WTC11 (cell line): ENCODE measurements around the gene RAET1E. TPM values are rescaled to one million over a fixed set of nuclear protein-coding genes. Genes with fewer than 3 reads are reported as not detected.

Experiments used
- ATAC-seq: fragments of 200-7000 bp; cut with Tn5 transposase; 2 replicates; pipeline ENCODE4 v1.10.0; 2021; ENCODE audit warnings: mild to moderate bottlenecking, moderate library complexity
- CTCF ChIA-PET: fragments of 300-600 bp; sonication (Branson Sonifier 250); formaldehyde crosslinking; loops from one replicate; lab custom pipeline; 2021; ENCODE audit warnings: antibody characterized with exemption; lab: Charles Lee
- POLR2A ChIA-PET: fragments of 350-600 bp; sonication (Branson Sonifier 250); formaldehyde crosslinking; loops from one replicate; lab custom pipeline; 2021; ENCODE audit warnings: antibody characterized with exemption; lab: Charles Lee
- DNase-seq: peaks from one replicate; pipeline ENCODE4 v3.0.0; 2021; ENCODE audit warnings: low spot score
- H3K27ac Mint-ChIP-seq: 2 replicates; pipeline ENCODE4 v1.8.0; 2021; ENCODE audit warnings: mixed read lengths
- H3K27me3 Mint-ChIP-seq: 2 replicates; pipeline ENCODE4 v1.8.0; 2021; ENCODE audit warnings: low read depth, mild to moderate bottlenecking, moderate library complexity, mixed read lengths
- H3K36me3 Mint-ChIP-seq: 2 replicates; pipeline ENCODE4 v1.8.0; 2021; ENCODE audit warnings: mixed read lengths
- H3K4me1 Mint-ChIP-seq: 2 replicates; pipeline ENCODE4 v1.8.0; 2022; ENCODE audit warnings: mixed read lengths
- H3K4me3 Mint-ChIP-seq: 2 replicates; pipeline ENCODE4 v1.8.0; 2021; ENCODE audit warnings: mild to moderate bottlenecking, moderate library complexity, mixed read lengths
- H3K9me3 Mint-ChIP-seq: 2 replicates; pipeline ENCODE4 v1.8.0; 2021; ENCODE audit warnings: mixed read lengths
- AFF4 ChIP-seq: sonication (generic); formaldehyde crosslinking; IDR thresholded peaks from 2 replicates; pipeline ENCODE4 v1.8.1; 2023; ENCODE audit warnings: mild to moderate bottlenecking, missing genetic modification reagents, borderline replicate concordance
- ARID4B ChIP-seq: sonication (generic); formaldehyde crosslinking; IDR thresholded peaks from 2 replicates; pipeline ENCODE4 v1.8.0; 2023; ENCODE audit warnings: missing genetic modification reagents, mild to moderate bottlenecking, borderline replicate concordance
- ATF3 ChIP-seq: sonication (generic); formaldehyde crosslinking; conservative IDR thresholded peaks from 2 replicates; pipeline ENCODE4 v1.8.1; 2022; ENCODE audit warnings: mild to moderate bottlenecking, missing genetic modification reagents
- CREB1 ChIP-seq: sonication (generic); formaldehyde crosslinking; IDR thresholded peaks from 2 replicates; pipeline ENCODE4 v1.8.0; 2023; ENCODE audit warnings: mild to moderate bottlenecking, missing genetic modification reagents
- ERG ChIP-seq: fragments of 250-450 bp; sonication (Bioruptor Pico); IDR thresholded peaks from 2 replicates; pipeline ENCODE4 v1.8.0; 2021; ENCODE audit warnings: mild to moderate bottlenecking
- FOXJ3 ChIP-seq: sonication (generic); formaldehyde crosslinking; IDR thresholded peaks from 2 replicates; pipeline ENCODE4 v1.9.0; 2021; ENCODE audit warnings: missing genetic modification reagents, mild to moderate bottlenecking, borderline replicate concordance
- FOXK1 ChIP-seq: sonication (generic); formaldehyde crosslinking; IDR thresholded peaks from 2 replicates; pipeline ENCODE4 v1.8.0; 2022; ENCODE audit warnings: mild to moderate bottlenecking, moderate library complexity, missing genetic modification reagents
- FOXP4 ChIP-seq: sonication (generic); formaldehyde crosslinking; IDR thresholded peaks from 2 replicates; pipeline ENCODE4 v1.8.0; 2022; ENCODE audit warnings: mild to moderate bottlenecking, missing genetic modification reagents
- GABPB1 ChIP-seq: sonication (generic); formaldehyde crosslinking; IDR thresholded peaks from 2 replicates; pipeline ENCODE4 v1.8.1; 2023; ENCODE audit warnings: mild to moderate bottlenecking, missing genetic modification reagents
- GRHL2 ChIP-seq: fragments of 250-450 bp; sonication (Bioruptor Pico); IDR thresholded peaks from 2 replicates; pipeline ENCODE4 v1.8.0; 2022; ENCODE audit warnings: mild to moderate bottlenecking, moderate library complexity; ENCODE audit not compliant: insufficient replicate concordance, severe bottlenecking
- GTF2I ChIP-seq: fragments of 250-450 bp; sonication (Bioruptor Pico); conservative IDR thresholded peaks from 2 replicates; pipeline ENCODE4 v1.4.0; 2021; ENCODE audit warnings: mild to moderate bottlenecking
- IRF1 ChIP-seq: sonication (generic); formaldehyde crosslinking; IDR thresholded peaks from 2 replicates; pipeline ENCODE4 v1.8.0; 2023; ENCODE audit warnings: missing genetic modification reagents
- KAT7 ChIP-seq: sonication (generic); formaldehyde crosslinking; IDR thresholded peaks from 2 replicates; pipeline ENCODE4 v1.8.1; 2023; ENCODE audit warnings: missing genetic modification reagents, mild to moderate bottlenecking, borderline replicate concordance
- NFYB ChIP-seq: sonication (generic); formaldehyde crosslinking; conservative IDR thresholded peaks from 2 replicates; pipeline ENCODE4 v1.8.0; 2022; ENCODE audit warnings: low read depth, missing genetic modification reagents
- NR1H2 ChIP-seq: sonication (generic); formaldehyde crosslinking; IDR thresholded peaks from 2 replicates; pipeline ENCODE4 v1.9.0; 2021; ENCODE audit warnings: mild to moderate bottlenecking, moderate library complexity, missing genetic modification reagents
- OVOL2 ChIP-seq: fragments of 250-450 bp; sonication (Bioruptor Pico); IDR thresholded peaks from 2 replicates; pipeline ENCODE4 v1.9.0; 2021; ENCODE audit warnings: mild to moderate bottlenecking, borderline replicate concordance
- PREB ChIP-seq: sonication (generic); formaldehyde crosslinking; IDR thresholded peaks from 2 replicates; pipeline ENCODE4 v1.8.1; 2022; ENCODE audit warnings: mild to moderate bottlenecking, missing genetic modification reagents, moderate library complexity, borderline replicate concordance
- RELA ChIP-seq: sonication (generic); formaldehyde crosslinking; IDR thresholded peaks from 2 replicates; pipeline ENCODE4 v1.8.1; 2022; ENCODE audit warnings: missing genetic modification reagents, mild to moderate bottlenecking, borderline replicate concordance
- TCF7 ChIP-seq: sonication (generic); formaldehyde crosslinking; IDR thresholded peaks from 2 replicates; pipeline ENCODE4 v1.8.0; 2022; ENCODE audit warnings: mild to moderate bottlenecking, low read depth, missing genetic modification reagents, moderate library complexity
- ZNF121 ChIP-seq: sonication (generic); formaldehyde crosslinking; IDR thresholded peaks from 2 replicates; pipeline ENCODE4 v1.8.0; 2023; ENCODE audit warnings: missing genetic modification reagents
- ZNF138 ChIP-seq: sonication (generic); formaldehyde crosslinking; conservative IDR thresholded peaks from 2 replicates; pipeline ENCODE4 v1.8.1; 2022; ENCODE audit warnings: mild to moderate bottlenecking, moderate library complexity, missing genetic modification reagents
- total RNA-seq: library from RNA; stranded (reverse); gene quantifications from 3 replicates; pipeline ENCODE4 v1.2.3, GENCODE V29; 2021

RAET1E gene
- total RNA-seq, 1 experiment from 2014 or later, result not detected

GRCh38 chr6:149889326-149889725, 8.6 kb downstream of the RAET1E start:
- H3K9me3 Mint-ChIP-seq, result no peaks in the 10 kb centered on the region
- H3K27me3 Mint-ChIP-seq, result peaks cover 23% of the 10 kb centered on the region
- ChIA-PET POLR2A (no interaction called here), CTCF (no interaction called here)
- H3K4me3 Mint-ChIP-seq, result no peak overlapping the region
- no peak overlapping the region for H3K27ac Mint-ChIP-seq
- 0 out of 2 replicates have a peak, but pooled peaks cover 3% of the 10 kb centered on the region for H3K4me1 Mint-ChIP-seq
- no peak for DNase-seq
- ATAC-seq, result no peak
- no peaks in the 10 kb centered on the region for H3K36me3 Mint-ChIP-seq
- TF ChIP-seq CREB1 (CRISPR knock-in tag), result no peak
- no peak for TF ChIP-seq ZNF138
- TF ChIP-seq OVOL2 (CRISPR knock-in tag), result no peak
- TF ChIP-seq IRF1 (CRISPR knock-in tag), result no peak
- TF ChIP-seq ARID4B (CRISPR knock-in tag), result no peak
- TF ChIP-seq FOXK1, result no peak
- no peak for TF ChIP-seq PREB (CRISPR knock-in tag)
- no peak for TF ChIP-seq AFF4 (CRISPR knock-in tag)
- TF ChIP-seq GRHL2 (CRISPR knock-in tag), result no peak
- TF ChIP-seq ATF3 (CRISPR knock-in tag), result no peak
- no peak for TF ChIP-seq GTF2I
- TF ChIP-seq FOXP4 (CRISPR knock-in tag), result no peak

- CTCF ChIA-PET, result no interaction called here
- ATAC-seq (no peak), DNase-seq (no peak)
- POLR2A ChIA-PET, result no interaction called here
- Mint-ChIP-seq H3K9me3 (no peaks in the 10 kb centered on the region), H3K36me3 (no peaks in the 10 kb centered on the region), H3K27ac (no peak overlapping the region), H3K4me3 (no peak overlapping the region), H3K4me1 (0 out of 2 replicates have a peak, but pooled peaks cover 5% of the 10 kb centered on the region), H3K27me3 (peaks cover 26% of the 10 kb centered on the region)
- TF ChIP-seq ATF3 (CRISPR knock-in tag) (no peak), GABPB1 (CRISPR knock-in tag) (no peak), TCF7 (CRISPR knock-in tag) (no peak), FOXJ3 (CRISPR knock-in tag) (no peak), GRHL2 (CRISPR knock-in tag) (no peak), ERG (CRISPR knock-in tag) (no peak), NR1H2 (CRISPR knock-in tag) (no peak), KAT7 (CRISPR knock-in tag) (no peak), RELA (no peak), GTF2I (no peak), ZNF121 (no peak), NFYB (CRISPR knock-in tag) (no peak)
These were observed 9.3 kb downstream of the RAET1E start for GRCh38 chr6:149888659-149889058.
